Mammary epithelial cell (primary cell): ENCODE measurements around the gene CACNA2D1.

ENCODE experiments used
- CTCF ChIP-seq, 2 donors: IDR thresholded peaks in 1 of 2; conservative IDR thresholded peaks in 1 of 2; 2 replicates each; pipeline ENCODE4 v1.5.1; 2011 to 2012; ENCODE audit warnings: inconsistent platforms in 2 of 2, low read length in 2 of 2, mild to moderate bottlenecking in 2 of 2, control low read depth in 1 of 2, low read depth in 1 of 2; ENCODE audit not compliant: insufficient read depth in 1 of 2; ENCODE audit errors: extremely low read depth in 1 of 2
- EZH2 ChIP-seq: IDR thresholded peaks from 2 replicates; pipeline ENCODE4 v1.6.1; 2012; ENCODE audit warnings: low read length, inconsistent platforms, borderline replicate concordance

GRCh38 chr7:82244947-82245517 is 198.5 kb downstream of the CACNA2D1 start:
- TF ChIP-seq CTCF (conservative IDR thresholded peaks at IDR 0.05 in 1 of 2, IDR thresholded peaks at IDR 0.05 in 1 of 2; ENCODE audit: extremely low read depth in 1 of 2, insufficient read depth in 1 of 2, low read depth in 1 of 2, low read length in 2 of 2) = no peak
- no peak for TF ChIP-seq EZH2
